ENCODE results near the gene GRIK3.

DNA sequence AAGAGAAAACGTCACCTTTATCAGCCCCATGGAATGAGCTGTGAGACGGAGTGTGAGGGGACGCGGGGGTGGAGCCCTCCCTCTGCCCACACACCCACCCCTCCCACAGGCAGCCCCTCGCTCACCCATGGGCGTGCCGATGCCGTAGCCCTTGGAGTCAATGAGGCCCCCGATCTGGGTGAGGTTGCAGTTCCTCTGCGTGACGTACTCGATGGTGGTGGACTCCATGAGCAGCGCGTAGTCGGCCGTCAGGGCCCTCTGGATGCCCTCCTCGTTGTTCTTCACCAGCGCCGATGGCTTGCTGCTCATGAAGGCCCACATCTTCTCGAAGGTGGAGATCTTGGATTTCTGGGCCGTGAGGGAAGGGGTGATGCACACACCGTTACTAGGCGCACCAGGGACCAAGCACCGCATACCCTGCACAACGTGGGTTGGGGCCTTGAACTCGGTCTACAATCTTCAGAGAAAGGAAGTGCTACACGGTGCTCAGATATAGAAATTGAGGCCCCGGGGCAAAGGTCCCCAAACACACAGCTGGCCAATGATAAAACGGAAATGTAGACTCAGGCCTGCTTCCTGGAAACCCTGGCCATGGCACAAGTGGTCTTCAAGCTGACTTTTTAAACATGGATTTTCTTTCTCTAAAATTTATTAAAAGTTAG lies 228.2 kb downstream of the GRIK3 start:
- TF ChIP-seq, protein P1, sequence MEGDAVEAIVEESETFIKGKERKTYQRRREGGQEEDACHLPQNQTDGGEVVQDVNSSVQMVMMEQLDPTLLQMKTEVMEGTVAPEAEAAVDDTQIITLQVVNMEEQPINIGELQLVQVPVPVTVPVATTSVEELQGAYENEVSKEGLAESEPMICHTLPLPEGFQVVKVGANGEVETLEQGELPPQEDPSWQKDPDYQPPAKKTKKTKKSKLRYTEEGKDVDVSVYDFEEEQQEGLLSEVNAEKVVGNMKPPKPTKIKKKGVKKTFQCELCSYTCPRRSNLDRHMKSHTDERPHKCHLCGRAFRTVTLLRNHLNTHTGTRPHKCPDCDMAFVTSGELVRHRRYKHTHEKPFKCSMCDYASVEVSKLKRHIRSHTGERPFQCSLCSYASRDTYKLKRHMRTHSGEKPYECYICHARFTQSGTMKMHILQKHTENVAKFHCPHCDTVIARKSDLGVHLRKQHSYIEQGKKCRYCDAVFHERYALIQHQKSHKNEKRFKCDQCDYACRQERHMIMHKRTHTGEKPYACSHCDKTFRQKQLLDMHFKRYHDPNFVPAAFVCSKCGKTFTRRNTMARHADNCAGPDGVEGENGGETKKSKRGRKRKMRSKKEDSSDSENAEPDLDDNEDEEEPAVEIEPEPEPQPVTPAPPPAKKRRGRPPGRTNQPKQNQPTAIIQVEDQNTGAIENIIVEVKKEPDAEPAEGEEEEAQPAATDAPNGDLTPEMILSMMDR (IDR thresholded peaks at IDR 0.05; ENCODE audit: low read depth, low read length, missing input control) = no peak
- TF ChIP-seq EGR1 (IDR thresholded peaks at IDR 0.05; ENCODE audit: low read depth in 2 of 2) (no peak), TAF1 (conservative IDR thresholded peaks at IDR 0.05) (no peak), GABPA (IDR thresholded peaks at IDR 0.05 in 1 of 2, conservative IDR thresholded peaks at IDR 0.05 in 1 of 2) (no peak), SP1 (IDR thresholded peaks at IDR 0.05) (no peak), FOXA2 (IDR thresholded peaks at IDR 0.05) (no peak), HNF4G (IDR thresholded peaks at IDR 0.05) (no peak), JUND (IDR thresholded peaks at IDR 0.05) (no peak), FOXA1 (IDR thresholded peaks at IDR 0.05) (no peak)
- TF ChIP-seq, protein P2, sequence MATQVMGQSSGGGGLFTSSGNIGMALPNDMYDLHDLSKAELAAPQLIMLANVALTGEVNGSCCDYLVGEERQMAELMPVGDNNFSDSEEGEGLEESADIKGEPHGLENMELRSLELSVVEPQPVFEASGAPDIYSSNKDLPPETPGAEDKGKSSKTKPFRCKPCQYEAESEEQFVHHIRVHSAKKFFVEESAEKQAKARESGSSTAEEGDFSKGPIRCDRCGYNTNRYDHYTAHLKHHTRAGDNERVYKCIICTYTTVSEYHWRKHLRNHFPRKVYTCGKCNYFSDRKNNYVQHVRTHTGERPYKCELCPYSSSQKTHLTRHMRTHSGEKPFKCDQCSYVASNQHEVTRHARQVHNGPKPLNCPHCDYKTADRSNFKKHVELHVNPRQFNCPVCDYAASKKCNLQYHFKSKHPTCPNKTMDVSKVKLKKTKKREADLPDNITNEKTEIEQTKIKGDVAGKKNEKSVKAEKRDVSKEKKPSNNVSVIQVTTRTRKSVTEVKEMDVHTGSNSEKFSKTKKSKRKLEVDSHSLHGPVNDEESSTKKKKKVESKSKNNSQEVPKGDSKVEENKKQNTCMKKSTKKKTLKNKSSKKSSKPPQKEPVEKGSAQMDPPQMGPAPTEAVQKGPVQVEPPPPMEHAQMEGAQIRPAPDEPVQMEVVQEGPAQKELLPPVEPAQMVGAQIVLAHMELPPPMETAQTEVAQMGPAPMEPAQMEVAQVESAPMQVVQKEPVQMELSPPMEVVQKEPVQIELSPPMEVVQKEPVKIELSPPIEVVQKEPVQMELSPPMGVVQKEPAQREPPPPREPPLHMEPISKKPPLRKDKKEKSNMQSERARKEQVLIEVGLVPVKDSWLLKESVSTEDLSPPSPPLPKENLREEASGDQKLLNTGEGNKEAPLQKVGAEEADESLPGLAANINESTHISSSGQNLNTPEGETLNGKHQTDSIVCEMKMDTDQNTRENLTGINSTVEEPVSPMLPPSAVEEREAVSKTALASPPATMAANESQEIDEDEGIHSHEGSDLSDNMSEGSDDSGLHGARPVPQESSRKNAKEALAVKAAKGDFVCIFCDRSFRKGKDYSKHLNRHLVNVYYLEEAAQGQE (IDR thresholded peaks at IDR 0.05) = no peak
- TF ChIP-seq, protein P3, sequence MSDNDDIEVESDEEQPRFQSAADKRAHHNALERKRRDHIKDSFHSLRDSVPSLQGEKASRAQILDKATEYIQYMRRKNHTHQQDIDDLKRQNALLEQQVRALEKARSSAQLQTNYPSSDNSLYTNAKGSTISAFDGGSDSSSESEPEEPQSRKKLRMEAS (IDR thresholded peaks at IDR 0.05) = no peak
- TF ChIP-seq, protein P4, sequence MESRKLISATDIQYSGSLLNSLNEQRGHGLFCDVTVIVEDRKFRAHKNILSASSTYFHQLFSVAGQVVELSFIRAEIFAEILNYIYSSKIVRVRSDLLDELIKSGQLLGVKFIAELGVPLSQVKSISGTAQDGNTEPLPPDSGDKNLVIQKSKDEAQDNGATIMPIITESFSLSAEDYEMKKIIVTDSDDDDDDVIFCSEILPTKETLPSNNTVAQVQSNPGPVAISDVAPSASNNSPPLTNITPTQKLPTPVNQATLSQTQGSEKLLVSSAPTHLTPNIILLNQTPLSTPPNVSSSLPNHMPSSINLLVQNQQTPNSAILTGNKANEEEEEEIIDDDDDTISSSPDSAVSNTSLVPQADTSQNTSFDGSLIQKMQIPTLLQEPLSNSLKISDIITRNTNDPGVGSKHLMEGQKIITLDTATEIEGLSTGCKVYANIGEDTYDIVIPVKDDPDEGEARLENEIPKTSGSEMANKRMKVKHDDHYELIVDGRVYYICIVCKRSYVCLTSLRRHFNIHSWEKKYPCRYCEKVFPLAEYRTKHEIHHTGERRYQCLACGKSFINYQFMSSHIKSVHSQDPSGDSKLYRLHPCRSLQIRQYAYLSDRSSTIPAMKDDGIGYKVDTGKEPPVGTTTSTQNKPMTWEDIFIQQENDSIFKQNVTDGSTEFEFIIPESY (IDR thresholded peaks at IDR 0.05) = no peak

All from liver (tissue), 3 donors.